Endothelial cell of umbilical vein (primary cell): ENCODE measurements around the gene PADI1. TPM values are rescaled to one million over a fixed set of nuclear protein-coding genes. Genes with fewer than 3 reads are reported as not detected.

Experiments used
- BruUV-seq: library from RNA; stranded (reverse); fragments of 400-500 nt; replicated peaks from 2 replicates; lab custom pipeline; 2021; lab: Mats Ljungman, UMichigan
- CTCF ChIA-PET: fragments of 300-600, 350-600 bp; sonication (Branson Sonifier 250); formaldehyde crosslinking; loops from one replicate; lab custom pipeline; 2021; ENCODE audit warnings: antibody characterized with exemption, inconsistent platforms; lab: Charles Lee
- POLR2A ChIA-PET: fragments of 300-600, 350-600 bp; sonication (Branson Sonifier 250); formaldehyde crosslinking; loops from one replicate; lab custom pipeline; 2021; ENCODE audit warnings: antibody characterized with exemption, inconsistent platforms; lab: Charles Lee
- DNase-seq: peaks from one replicate; pipeline ENCODE4 v3.0.0-alpha.2; 2011; ENCODE audit warnings: low read depth, low spot score
- FAIRE-seq: peaks from 2 replicates; lab custom pipeline; 2011; peaks lifted over from hg19 to GRCh38; lab: Jason Lieb, UNC
- H2AFZ ChIP-seq: 2 replicates; pipeline ENCODE4 v1.6.0; 2012; ENCODE audit warnings: low read depth, low read length, control low read depth, inconsistent platforms
- H3K27ac ChIP-seq: 2 replicates; pipeline ENCODE4 v1.5.1; 2011; ENCODE audit warnings: low read depth, mild to moderate bottlenecking, control low read depth, low read length, moderate library complexity; ENCODE audit not compliant: insufficient read depth
- H3K27me3 ChIP-seq, 2 experiments: 2 replicates each; pipeline versions ENCODE4 v1.6.0 to v1.6.1; 2011; ENCODE audit warnings: low read length in 2 of 2, mixed read lengths in 1 of 2; ENCODE audit not compliant: control insufficient read depth in 2 of 2, insufficient read depth in 2 of 2
- H3K36me3 ChIP-seq, 2 experiments: 2 replicates in 1 of 2; 3 replicates in 1 of 2; pipeline ENCODE4 v1.5.1; 2011; ENCODE audit warnings: low read length in 2 of 2, mild to moderate bottlenecking in 1 of 2, moderate library complexity in 1 of 2; ENCODE audit not compliant: control insufficient read depth in 2 of 2, insufficient read depth in 2 of 2; ENCODE audit errors: extremely low read depth in 1 of 2
- H3K4me1 ChIP-seq: 3 replicates; pipeline ENCODE4 v1.5.1; 2011; ENCODE audit warnings: mild to moderate bottlenecking, low read length; ENCODE audit not compliant: control insufficient read depth, insufficient read depth; ENCODE audit errors: extremely low read depth
- H3K4me2 ChIP-seq: 2 replicates; pipeline ENCODE4 v1.6.1; 2011; ENCODE audit warnings: low read length, control low read depth, mixed read lengths; ENCODE audit not compliant: insufficient read depth
- H3K4me3 ChIP-seq, 3 experiments: fragments of 200-600 bp in 1 of 3; sonication (generic), shearing (Covaris generic) in 1 of 3; replicated peaks in 1 of 3; 2 replicates each; pipeline ENCODE4 v1.5.1; 2011 to 2016; ENCODE audit warnings: control low read depth in 3 of 3, low read length in 3 of 3, mild to moderate bottlenecking in 2 of 3, inconsistent platforms in 1 of 3, low read depth in 1 of 3, moderate library complexity in 1 of 3; ENCODE audit not compliant: insufficient read depth in 1 of 3
- H3K79me2 ChIP-seq: 2 replicates; pipeline ENCODE4 v1.6.0; 2012; ENCODE audit warnings: low read length, inconsistent platforms; ENCODE audit not compliant: control insufficient read depth, insufficient read depth
- H3K9ac ChIP-seq: replicated peaks from 2 replicates; pipeline ENCODE3; 2011; ENCODE audit warnings: low read length, control low read depth; ENCODE audit not compliant: insufficient read depth; ENCODE audit errors: extremely low read depth
- H3K9me1 ChIP-seq: replicated peaks from 3 replicates; pipeline ENCODE4 v1.6.0; 2011; ENCODE audit warnings: mild to moderate bottlenecking, low read length; ENCODE audit not compliant: control insufficient read depth, insufficient read depth; ENCODE audit errors: extremely low read depth
- H3K9me3 ChIP-seq: replicated peaks from 2 replicates; pipeline ENCODE4 v1.5.1; 2012; ENCODE audit warnings: low read length, inconsistent platforms; ENCODE audit not compliant: control insufficient read depth, insufficient read depth
- H4K20me1 ChIP-seq: replicated peaks from 2 replicates; pipeline ENCODE3; 2011; ENCODE audit warnings: mild to moderate bottlenecking, low read length; ENCODE audit not compliant: control insufficient read depth, insufficient read depth; ENCODE audit errors: extremely low read depth
- EZH2 ChIP-seq: IDR thresholded peaks from 2 replicates; pipeline ENCODE4 v1.6.1; 2012; ENCODE audit warnings: borderline replicate concordance, low read depth, mild to moderate bottlenecking, moderate library complexity, low read length, inconsistent platforms; ENCODE audit not compliant: severe bottlenecking
- FOS ChIP-seq: IDR thresholded peaks from 2 replicates; pipeline ENCODE4 v1.6.1; 2011; ENCODE audit warnings: mild to moderate bottlenecking, low read length, moderate library complexity, borderline replicate concordance; ENCODE audit not compliant: insufficient read depth
- GATA2 ChIP-seq: IDR thresholded peaks from 2 replicates; pipeline ENCODE4 v1.7.0; 2011; ENCODE audit warnings: low read depth, mild to moderate bottlenecking, moderate library complexity, mixed read lengths, low read length; ENCODE audit not compliant: insufficient read length, insufficient read depth
- JUN ChIP-seq: IDR thresholded peaks from 2 replicates; pipeline ENCODE4 v1.6.1; 2011; ENCODE audit warnings: borderline replicate concordance, low read depth; ENCODE audit not compliant: insufficient read length, insufficient read depth
- MYC ChIP-seq: IDR thresholded peaks from one replicate; pipeline ENCODE4 v1.6.1; 2011; ENCODE audit warnings: mild to moderate bottlenecking, low read depth, low read length
- POLR2A ChIP-seq: IDR thresholded peaks from 2 replicates; pipeline ENCODE4 v1.6.1; 2012; ENCODE audit warnings: low read depth, mild to moderate bottlenecking, control low read depth, low read length
- POLR2AphosphoS5 ChIP-seq: IDR thresholded peaks from 2 replicates; pipeline ENCODE4 v1.6.1; 2012; ENCODE audit warnings: low read depth, mild to moderate bottlenecking, control low read depth, low read length, moderate library complexity; ENCODE audit not compliant: insufficient read depth
- dilution Hi-C: fragments of 300-500 bp; cut with MboI; formaldehyde crosslinking; loops from one replicate; pipeline ENCODE4 v1.15.0; 2019; ENCODE audit warnings: low sequenced_read_pairs; ENCODE audit not compliant: extremely low pct_ligation_motif_present
- intact Hi-C: fragments of 100-400 bp; cut with micrococcal nuclease; formaldehyde crosslinking; loops from one replicate; pipeline ENCODE4 v1.10.0; 2022
- polyA plus RNA-seq, 4 experiments: library from polyadenylated mRNA; depleted of rRNA in 3 of 4; stranded (reverse) in 3 of 4; unstranded in 1 of 4; fragments of >200 nt; gene quantifications; 2 replicates each; pipeline versions ENCODE4 v1.2.1 to v1.2.3, GENCODE V29; 2011 to 2012; ENCODE audit warnings: missing spikeins in 1 of 4
- total RNA-seq: library from RNA; stranded (reverse); gene quantifications from 2 replicates; pipeline ENCODE4 v1.2.3, GENCODE V29; 2021
- TF ChIP-seq, protein P1 (sequence below), 2 donors: IDR thresholded peaks; 1 replicate in 1 of 2; 2 replicates in 1 of 2; pipeline ENCODE4 v1.5.1; 2011; ENCODE audit warnings: low read length in 2 of 2, mild to moderate bottlenecking in 2 of 2, moderate library complexity in 2 of 2, control low read depth in 1 of 2, inconsistent platforms in 1 of 2, low read depth in 1 of 2; ENCODE audit not compliant: insufficient read depth in 1 of 2; ENCODE audit errors: extremely low read depth in 1 of 2
- TF ChIP-seq, protein P2 (sequence below): IDR thresholded peaks from 2 replicates; pipeline ENCODE4 v1.6.1; 2011; ENCODE audit not compliant: insufficient read depth, insufficient read length

The PADI1 gene
- total and polyA plus RNA-seq, 2 donors (not counting 3 experiments of a cell fraction or from before 2014, with no cell fraction given), result 0.01 TPM; not detected in 1

DNA sequence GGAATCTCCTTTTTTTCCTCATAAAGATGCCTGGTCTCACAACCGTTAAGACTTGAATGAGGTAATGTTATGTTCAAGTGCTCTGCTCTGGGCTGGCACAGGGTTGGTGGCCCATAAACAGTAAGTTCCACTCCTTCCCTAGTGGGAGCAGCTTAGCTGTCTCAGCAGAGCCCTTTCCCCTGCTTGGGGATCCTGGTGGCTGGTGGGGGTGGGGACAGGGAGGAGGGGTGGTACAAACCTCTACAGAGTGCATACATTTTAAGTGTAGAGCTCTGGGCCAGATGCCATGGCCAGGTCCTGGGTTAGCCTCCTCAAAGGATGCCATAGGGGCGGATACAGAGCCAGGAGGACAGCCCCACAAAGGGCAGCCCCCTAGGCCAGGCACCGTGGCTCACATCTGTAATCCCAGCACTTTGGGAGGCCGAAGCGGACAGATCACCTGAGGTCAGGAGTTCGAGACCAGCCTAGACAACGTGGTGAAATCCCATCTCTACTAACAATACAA, 20.7 kb upstream of the PADI1 start:
- CTCF ChIA-PET, result interaction anchor here (1.1 kb wide), 1 partner anchor 9 kb away, joined by 3 read pairs; no protein-coding TSS in a partner anchor
- H3K4me2 ChIP-seq, result no peak overlapping the region
- peaks cover 2 to 3% of the 10 kb centered on the region in 2 experiments for H3K27me3 ChIP-seq
- H2AFZ ChIP-seq, result no peak overlapping the region
- BruUV-seq, result no TSS peak
- no peak overlapping the region for H3K27ac ChIP-seq
- H3K9me1 ChIP-seq, result no peaks in the 10 kb centered on the region
- dilution Hi-C loops, result no loop called here
- no peaks in the 10 kb centered on the region for H3K9me3 ChIP-seq
- no peaks in the 10 kb centered on the region for H3K4me1 ChIP-seq
- POLR2A ChIA-PET, result no interaction called here
- H3K79me2 ChIP-seq, result no peaks in the 10 kb centered on the region
- no peaks in the 10 kb centered on the region for H4K20me1 ChIP-seq
- H3K9ac ChIP-seq, result no peak overlapping the region
- FAIRE-seq (no peak), DNase-seq (no peak)
- TF ChIP-seq POLR2AphosphoS5, result no peak
- TF ChIP-seq MYC, result no peak
- no peak for TF ChIP-seq JUN
- TF ChIP-seq FOS, result no peak
- TF ChIP-seq POLR2A, result no peak
- no peak overlapping the region for H3K4me3 ChIP-seq
- intact Hi-C loops, result no loop called here
- no peaks in the 10 kb centered on the region for H3K36me3 ChIP-seq

DNA sequence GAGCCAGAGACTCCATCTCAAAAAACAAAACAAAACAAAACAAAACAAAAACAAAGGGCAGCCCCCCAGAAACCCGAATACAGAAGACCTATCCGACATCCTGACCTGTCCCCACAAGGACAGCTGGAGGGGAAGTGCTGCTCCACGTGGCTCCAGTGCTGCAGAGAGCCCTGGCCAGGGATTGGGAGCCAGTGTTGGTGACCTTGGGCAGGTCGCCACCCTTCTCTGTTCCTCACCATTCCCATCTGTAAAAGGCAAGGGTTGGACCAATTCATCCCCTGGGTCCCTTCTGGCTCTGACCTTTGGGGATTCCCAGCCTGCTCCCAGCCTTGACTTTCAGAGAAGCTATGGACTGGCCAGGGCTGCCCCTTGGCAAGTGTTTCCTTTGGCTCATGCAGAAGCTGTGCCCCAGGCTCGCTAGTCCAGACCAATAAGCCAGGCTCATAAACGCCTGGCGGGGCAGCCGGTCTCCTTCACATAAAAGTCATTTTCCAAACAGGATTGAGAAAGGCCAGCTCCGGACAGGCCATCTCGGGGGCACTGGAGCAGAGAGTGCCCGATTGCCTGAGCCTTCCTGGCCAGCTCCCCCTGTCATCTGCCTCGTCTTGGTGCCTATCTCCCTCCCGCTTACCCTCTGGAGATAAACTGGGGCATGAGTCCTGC, 20.0 kb upstream of the PADI1 start:
- Histone ChIP-seq H3K9me1 (no peaks in the 10 kb centered on the region), H4K20me1 (no peaks in the 10 kb centered on the region), H2AFZ (no peak overlapping the region), H3K27me3 (peaks cover 2 to 3% of the 10 kb centered on the region in 2 experiments), H3K27ac (no peak overlapping the region), H3K4me2 (no peak overlapping the region), H3K4me1 (no peaks in the 10 kb centered on the region), H3K4me3 (no peak overlapping the region), H3K36me3 (no peaks in the 10 kb centered on the region), H3K79me2 (no peaks in the 10 kb centered on the region), H3K9ac (no peak overlapping the region), H3K9me3 (no peaks in the 10 kb centered on the region)
- DNase-seq, result no peak
- FAIRE-seq, result no peak
- intact Hi-C loops (no loop called here), dilution Hi-C loops (no loop called here)
- no peak for TF ChIP-seq FOS
- no peak for TF ChIP-seq GATA2
- TF ChIP-seq EZH2, result no peak
- no peak for TF ChIP-seq MYC
- TF ChIP-seq, protein P1, sequence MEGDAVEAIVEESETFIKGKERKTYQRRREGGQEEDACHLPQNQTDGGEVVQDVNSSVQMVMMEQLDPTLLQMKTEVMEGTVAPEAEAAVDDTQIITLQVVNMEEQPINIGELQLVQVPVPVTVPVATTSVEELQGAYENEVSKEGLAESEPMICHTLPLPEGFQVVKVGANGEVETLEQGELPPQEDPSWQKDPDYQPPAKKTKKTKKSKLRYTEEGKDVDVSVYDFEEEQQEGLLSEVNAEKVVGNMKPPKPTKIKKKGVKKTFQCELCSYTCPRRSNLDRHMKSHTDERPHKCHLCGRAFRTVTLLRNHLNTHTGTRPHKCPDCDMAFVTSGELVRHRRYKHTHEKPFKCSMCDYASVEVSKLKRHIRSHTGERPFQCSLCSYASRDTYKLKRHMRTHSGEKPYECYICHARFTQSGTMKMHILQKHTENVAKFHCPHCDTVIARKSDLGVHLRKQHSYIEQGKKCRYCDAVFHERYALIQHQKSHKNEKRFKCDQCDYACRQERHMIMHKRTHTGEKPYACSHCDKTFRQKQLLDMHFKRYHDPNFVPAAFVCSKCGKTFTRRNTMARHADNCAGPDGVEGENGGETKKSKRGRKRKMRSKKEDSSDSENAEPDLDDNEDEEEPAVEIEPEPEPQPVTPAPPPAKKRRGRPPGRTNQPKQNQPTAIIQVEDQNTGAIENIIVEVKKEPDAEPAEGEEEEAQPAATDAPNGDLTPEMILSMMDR (IDR thresholded peaks at IDR 0.05; ENCODE audit: extremely low read depth in 1 of 2, insufficient read depth in 1 of 2, low read depth in 1 of 2, low read length in 2 of 2), result no peak
- no peak for TF ChIP-seq JUN
- TF ChIP-seq, protein P2, sequence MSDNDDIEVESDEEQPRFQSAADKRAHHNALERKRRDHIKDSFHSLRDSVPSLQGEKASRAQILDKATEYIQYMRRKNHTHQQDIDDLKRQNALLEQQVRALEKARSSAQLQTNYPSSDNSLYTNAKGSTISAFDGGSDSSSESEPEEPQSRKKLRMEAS, result no peak
- no peak for TF ChIP-seq POLR2AphosphoS5
- no peak for TF ChIP-seq POLR2A
- BruUV-seq, result no TSS peak
- POLR2A ChIA-PET, result no interaction called here
- CTCF ChIA-PET, result interaction anchor here (0.8 to 1.4 kb wide), 3 partner anchors 9 to 64 kb away, joined by 3 read pairs; no protein-coding TSS in a partner anchor
